Stimulated activated naive CD4-positive, alpha-beta T cell treated with Interleukin-2 at 50 U/mL for 16 hours (primary cell): ENCODE measurements around the gene SLC13A4.
"Not testable (repeated sequence)": the region's sequence is repeated elsewhere in the genome, so short reads cannot be mapped to it uniquely, and the experiment has no call there.

Source experiments
- DNase-seq: peaks from one replicate; lab custom pipeline; 2025; lab: John Stamatoyannopoulos, UW

The SLC13A4 gene

DNA sequence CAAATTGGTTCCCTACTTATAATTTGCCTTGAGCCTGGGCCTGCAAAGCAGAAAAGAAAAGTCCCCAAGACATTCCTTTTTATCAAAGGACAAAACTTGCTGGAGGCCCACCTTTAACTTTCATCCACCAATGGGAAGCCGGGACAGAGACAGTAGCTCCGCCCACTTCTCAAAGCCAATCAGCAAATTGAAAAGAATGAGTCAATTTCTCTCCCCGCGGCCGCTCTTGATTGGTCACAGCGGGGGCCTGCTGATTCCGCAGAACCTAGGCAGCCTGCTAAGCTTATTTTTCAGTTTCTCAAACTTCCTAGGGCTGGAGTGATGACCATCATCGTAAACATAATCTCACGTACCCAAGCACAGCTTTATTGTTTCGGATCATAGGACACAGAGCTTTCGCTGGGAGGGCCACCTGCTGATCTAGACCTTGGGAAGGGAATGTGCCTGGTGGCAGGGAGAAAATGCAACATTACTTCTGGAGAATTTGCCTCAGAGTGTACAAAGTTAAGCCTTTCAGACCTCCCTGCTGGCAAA, at the start of gene SLC13A4:
SLC13A4 (minus strand) TSS at position 51 of the 534 bp plus-strand sequence. CDS start 690 bp downstream, outside the sequence.
- no peak for DNase-seq

- DNase-seq = not testable (repeated sequence)
Observed at GRCh38 chr7:135775915-135776314, 47.9 kb upstream of the SLC13A4 start.

GRCh38 chr7:135775230-135775629, 47.2 kb upstream of the SLC13A4 start:
- no peak for DNase-seq

- no peak for DNase-seq
Observed at GRCh38 chr7:135774284-135774683, 46.3 kb upstream of the SLC13A4 start.

DNA sequence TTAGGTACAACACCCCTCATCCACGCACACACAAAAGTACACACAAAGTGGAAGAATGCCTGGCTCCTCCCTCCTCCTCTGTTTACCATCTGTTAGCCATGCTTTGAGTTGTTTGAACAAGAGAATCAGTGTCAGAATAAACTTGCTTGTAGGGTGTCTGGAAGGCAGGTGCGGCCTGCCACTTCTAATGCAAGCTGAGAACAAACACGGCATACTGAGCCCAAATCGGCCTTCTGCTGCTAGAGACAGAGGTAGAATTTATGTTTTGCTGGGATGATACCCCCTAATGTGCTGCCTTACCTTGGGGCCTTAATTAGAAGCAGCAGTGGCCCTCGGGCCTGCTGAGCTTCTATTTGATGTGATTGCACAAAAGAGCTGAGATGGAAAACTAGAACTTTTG, 45.5 kb upstream of the SLC13A4 start:
- no peak for DNase-seq

DNA sequence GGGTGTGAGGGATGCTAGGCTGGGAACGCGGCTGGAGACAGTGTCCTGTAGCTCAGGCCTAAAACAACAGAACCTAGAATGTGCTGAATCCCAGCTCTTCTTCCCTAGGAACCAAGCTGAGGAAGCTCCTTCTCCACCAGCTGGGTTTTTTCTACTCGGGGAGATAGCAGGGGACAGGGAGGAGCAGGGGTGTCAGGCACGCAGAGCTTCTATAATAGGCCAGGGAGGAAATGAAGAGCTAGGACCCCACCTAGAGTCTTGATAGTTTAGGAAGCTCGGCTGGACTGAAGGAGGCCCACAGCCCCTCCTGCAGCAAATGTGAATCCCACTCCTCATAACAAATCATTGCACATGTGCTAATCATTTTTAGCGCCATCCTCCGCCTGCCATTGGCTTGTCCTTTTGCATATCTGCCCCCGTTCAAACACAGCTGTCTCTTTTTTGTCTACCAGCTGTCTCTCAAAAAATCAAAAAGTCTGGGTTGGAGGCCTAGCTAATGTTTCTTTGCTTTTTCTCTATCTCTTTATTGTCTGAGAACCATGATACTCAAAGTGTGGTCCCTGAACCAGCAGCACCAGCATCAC, 44.7 kb upstream of the SLC13A4 start:
- DNase-seq = no peak

DNA sequence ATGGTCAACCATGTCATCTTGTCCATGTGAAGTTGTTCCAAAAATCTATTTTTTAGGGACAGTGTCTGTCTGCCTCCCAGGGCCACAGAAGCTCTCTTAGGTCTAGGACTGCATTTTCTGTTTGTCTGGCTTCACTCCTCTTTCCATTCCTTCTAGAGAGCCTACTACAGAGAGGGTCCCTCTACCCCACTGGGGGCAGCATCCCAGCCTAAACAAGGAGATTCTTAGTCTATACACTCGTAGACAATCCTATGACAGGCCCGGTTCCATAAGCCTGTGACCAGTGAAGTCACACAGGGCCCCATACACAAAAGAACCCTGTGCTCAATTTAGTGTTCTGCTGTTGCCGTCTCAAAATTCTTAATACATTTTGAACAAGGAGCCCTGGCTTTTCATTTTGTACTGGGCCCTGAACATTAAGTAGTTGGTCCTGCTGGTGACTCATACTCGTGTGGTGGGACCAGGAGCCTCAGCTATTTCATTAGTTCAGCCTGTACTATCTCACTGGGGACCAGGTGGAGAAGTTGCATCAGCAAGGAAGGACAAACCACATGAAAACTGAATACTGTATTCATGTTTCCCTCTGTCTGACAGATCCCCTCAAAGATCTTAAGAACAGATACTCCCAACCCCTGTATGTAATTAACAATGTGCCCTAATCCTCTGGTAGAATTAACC, 44.1 kb upstream of the SLC13A4 start:
- DNase-seq = no peak

DNA sequence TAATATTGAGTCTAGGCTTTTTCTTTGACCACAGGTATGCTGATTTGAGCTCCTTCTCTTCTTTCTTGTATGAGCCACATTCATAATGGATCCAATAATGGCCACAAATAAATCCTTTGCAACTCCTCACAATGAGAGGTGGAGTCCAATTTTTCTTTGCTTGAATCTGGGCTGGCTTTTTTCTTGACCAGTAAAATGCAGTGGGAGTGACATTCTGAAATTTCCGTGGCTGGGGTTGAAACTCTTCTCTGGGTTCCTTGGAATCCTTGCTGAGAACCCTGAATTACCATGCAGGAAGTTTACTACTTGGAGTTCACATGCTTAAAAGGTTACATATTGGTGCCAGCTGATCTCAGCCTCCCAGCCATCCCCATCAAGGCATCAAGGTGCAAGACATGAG, 43.1 kb upstream of the SLC13A4 start:
- no peak for DNase-seq

DNA sequence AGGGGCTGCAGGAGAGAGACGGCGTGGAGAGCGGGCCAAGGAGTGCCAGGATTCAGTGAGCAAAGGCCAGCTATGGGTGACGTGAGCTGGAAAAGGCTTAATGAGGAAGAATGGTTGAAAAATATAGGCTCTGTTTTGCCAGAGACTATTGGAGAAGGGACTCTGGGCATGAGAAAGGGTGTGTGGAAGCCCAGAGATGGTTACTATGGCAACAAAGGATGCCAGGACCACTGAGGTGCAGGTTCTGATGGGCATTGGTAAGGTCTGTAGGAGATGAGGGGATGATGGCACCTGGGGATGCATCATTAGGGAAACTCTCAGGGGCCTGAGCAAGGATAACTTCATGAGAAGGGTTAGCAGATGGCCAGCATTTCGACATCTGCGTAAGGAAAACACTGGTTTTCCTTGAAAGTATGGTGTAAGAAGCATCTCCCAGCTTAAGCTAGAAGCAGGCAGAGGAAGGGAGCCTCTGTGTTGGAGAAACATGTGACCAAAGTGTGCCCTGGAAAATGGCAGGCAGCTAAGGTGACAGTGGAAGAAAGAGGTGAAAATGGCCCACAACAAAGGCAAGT, 42.2 kb upstream of the SLC13A4 start:
- DNase-seq = no peak

GRCh38 chr7:135769005-135769802, 41.2 kb upstream of the SLC13A4 start:
- DNase-seq = no peak

- DNase-seq = no peak
Observed at GRCh38 chr7:135768467-135768866, 40.5 kb upstream of the SLC13A4 start.

GRCh38 chr7:135768064-135768463, 40.1 kb upstream of the SLC13A4 start:
- DNase-seq = no peak

DNA sequence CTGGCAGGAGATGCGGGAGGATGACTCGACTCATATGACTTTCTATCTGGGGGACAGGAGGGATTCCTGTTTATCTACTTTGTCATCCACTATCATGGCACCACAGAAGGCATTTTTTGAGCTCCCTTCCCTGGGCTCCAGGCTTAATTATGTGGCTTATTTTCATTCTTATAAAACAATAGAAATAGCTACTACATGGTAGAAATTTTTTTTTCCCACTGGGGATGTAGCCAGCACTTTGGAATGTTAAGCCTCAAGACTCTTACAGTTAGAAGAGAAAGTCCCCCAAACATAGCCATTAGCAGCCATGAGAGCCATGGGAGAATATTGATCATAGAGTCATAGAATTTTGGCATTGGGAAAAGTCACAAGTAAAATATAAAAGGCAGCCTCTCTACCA, 35.3 kb upstream of the SLC13A4 start:
- DNase-seq = no peak

- DNase-seq = no peak
Observed at GRCh38 chr7:135761751-135762488, 33.9 kb upstream of the SLC13A4 start.

DNA sequence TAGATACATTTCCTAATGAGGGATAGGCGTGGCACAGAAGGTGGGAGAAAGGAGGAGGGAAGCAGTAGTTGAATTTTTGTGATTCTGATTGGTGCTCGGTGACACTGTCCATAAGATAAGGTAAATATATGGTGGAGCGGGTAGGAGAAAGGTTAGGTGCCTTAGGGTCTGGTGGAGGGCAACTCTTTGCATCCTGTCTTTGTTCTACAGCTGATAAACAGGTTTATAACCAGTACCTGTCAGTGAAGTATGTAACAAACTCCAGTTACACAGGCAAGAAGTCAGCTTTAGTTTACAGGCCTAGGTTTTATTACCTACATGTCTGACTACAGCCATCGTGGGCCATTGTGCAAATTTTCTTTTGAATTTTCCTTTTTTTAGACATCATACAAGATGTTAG, 31.5 kb upstream of the SLC13A4 start:
- no peak for DNase-seq

GRCh38 chr7:135758531-135758932, 30.5 kb upstream of the SLC13A4 start:
- no peak for DNase-seq

- no peak for DNase-seq
Observed at GRCh38 chr7:135757719-135758411, 29.9 kb upstream of the SLC13A4 start.

- DNase-seq = no peak
Observed at GRCh38 chr7:135756191-135756590, 28.2 kb upstream of the SLC13A4 start.

DNA sequence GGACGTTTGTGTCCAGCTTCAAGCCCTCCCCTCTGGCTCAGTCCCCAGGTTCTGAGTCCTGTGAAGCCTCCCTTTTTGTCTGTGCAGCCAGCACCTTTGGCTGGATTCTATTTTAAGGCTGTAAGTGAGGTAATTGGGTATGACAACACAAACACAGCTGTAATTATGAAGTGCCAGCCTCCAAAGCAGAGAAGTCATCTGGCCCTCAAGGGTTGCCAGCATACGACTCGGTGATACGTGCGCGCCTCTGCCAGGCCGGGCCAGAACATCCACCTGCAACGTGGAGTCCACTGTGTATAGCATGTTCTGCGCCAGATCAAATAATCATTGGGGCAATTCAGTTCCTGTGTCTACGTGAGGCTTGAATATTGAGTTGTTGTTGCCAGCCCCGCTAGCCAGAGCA, 27.4 kb upstream of the SLC13A4 start:
- DNase-seq = no peak

- no peak for DNase-seq
Observed at GRCh38 chr7:135753616-135754413, 25.8 kb upstream of the SLC13A4 start.
